ENCODE results near the gene RPA3.

DNA sequence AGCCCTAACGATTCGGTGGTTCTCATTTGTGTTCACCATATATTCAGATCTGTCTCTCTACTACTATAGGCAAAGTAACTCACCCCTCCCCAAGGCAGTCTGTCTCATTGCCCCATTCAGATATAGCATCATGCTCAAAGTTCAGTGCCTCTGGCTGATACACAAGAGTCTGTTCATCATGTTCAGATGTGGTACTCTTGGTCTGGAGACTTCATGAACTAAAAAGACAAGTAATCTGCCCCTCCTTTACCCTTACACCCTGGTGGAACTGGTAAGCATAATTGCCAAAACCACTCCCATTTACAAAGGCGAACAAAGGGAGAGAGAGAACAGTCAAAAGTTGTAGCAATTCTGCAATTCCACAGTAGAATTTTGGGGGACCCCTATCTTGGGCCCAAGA is 47.9 kb downstream of the RPA3 start:
- TF ChIP-seq POLR2A (IDR thresholded peaks at IDR 0.05) = no peak
- TF ChIP-seq, protein P1, sequence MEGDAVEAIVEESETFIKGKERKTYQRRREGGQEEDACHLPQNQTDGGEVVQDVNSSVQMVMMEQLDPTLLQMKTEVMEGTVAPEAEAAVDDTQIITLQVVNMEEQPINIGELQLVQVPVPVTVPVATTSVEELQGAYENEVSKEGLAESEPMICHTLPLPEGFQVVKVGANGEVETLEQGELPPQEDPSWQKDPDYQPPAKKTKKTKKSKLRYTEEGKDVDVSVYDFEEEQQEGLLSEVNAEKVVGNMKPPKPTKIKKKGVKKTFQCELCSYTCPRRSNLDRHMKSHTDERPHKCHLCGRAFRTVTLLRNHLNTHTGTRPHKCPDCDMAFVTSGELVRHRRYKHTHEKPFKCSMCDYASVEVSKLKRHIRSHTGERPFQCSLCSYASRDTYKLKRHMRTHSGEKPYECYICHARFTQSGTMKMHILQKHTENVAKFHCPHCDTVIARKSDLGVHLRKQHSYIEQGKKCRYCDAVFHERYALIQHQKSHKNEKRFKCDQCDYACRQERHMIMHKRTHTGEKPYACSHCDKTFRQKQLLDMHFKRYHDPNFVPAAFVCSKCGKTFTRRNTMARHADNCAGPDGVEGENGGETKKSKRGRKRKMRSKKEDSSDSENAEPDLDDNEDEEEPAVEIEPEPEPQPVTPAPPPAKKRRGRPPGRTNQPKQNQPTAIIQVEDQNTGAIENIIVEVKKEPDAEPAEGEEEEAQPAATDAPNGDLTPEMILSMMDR (IDR thresholded peaks at IDR 0.05) = no peak
- TF ChIP-seq POLR2AphosphoS5 (IDR thresholded peaks at IDR 0.05) = no peak
